DND-41 (cell line): ENCODE measurements around the gene CDH5.

Experiments
- ATAC-seq: fragments of 200-7000 bp; cut with Tn5 transposase; 3 replicates; pipeline ENCODE4 v1.9.1; 2021; ENCODE audit warnings: low read depth; ENCODE audit not compliant: insufficient read depth
- DNase-seq: peaks from one replicate; pipeline ENCODE4 v3.0.0-alpha.2; 2020
- H2AFZ ChIP-seq: 2 replicates; pipeline ENCODE4 v1.6.0; 2012; ENCODE audit warnings: low read depth, low read length
- H3K27ac ChIP-seq: 2 replicates; pipeline ENCODE4 v1.5.1; 2012; ENCODE audit warnings: low read length, inconsistent platforms
- H3K27me3 ChIP-seq: fragments of 200-600 bp; sonication (generic); 2 replicates; pipeline ENCODE4 v1.6.0; 2012; ENCODE audit warnings: low read length, mild to moderate bottlenecking, inconsistent platforms; ENCODE audit not compliant: insufficient read depth, poor library complexity
- H3K36me3 ChIP-seq: 2 replicates; pipeline ENCODE4 v1.5.1; 2012; ENCODE audit warnings: low read length, inconsistent platforms; ENCODE audit not compliant: insufficient read depth
- H3K4me1 ChIP-seq: 2 replicates; pipeline ENCODE4 v1.5.1; 2012; ENCODE audit warnings: mild to moderate bottlenecking, low read length; ENCODE audit not compliant: insufficient read depth
- H3K4me2 ChIP-seq: 2 replicates; pipeline ENCODE4 v1.6.0; 2012; ENCODE audit warnings: mild to moderate bottlenecking, moderate library complexity, low read length, inconsistent platforms; ENCODE audit not compliant: insufficient read depth
- H3K4me3 ChIP-seq, 2 experiments: fragments of 200-600 bp in 1 of 2; shearing (Covaris generic) in 1 of 2; 2 replicates each; pipeline ENCODE4 v1.5.1; 2012 to 2016; ENCODE audit warnings: inconsistent platforms in 2 of 2, low read length in 2 of 2, mild to moderate bottlenecking in 2 of 2, low read depth in 1 of 2, moderate library complexity in 1 of 2
- H3K79me2 ChIP-seq: 2 replicates; pipeline ENCODE4 v1.6.0; 2012; ENCODE audit warnings: low read length, inconsistent platforms; ENCODE audit not compliant: insufficient read depth
- H3K9ac ChIP-seq: 2 replicates; pipeline ENCODE4 v1.6.0; 2012; ENCODE audit warnings: low read depth, mild to moderate bottlenecking, inconsistent platforms, low read length, moderate library complexity
- H3K9me3 ChIP-seq: 2 replicates; pipeline ENCODE4 v1.5.1; 2012; ENCODE audit warnings: low read length, moderate library complexity, mild to moderate bottlenecking, inconsistent platforms; ENCODE audit not compliant: insufficient read depth, severe bottlenecking
- H4K20me1 ChIP-seq: 2 replicates; pipeline ENCODE4 v1.6.0; 2012; ENCODE audit warnings: low read length; ENCODE audit not compliant: insufficient read depth
- EZH2 ChIP-seq: IDR thresholded peaks from 3 replicates; pipeline ENCODE4 v1.6.1; 2012; ENCODE audit warnings: borderline replicate concordance, low read depth, mild to moderate bottlenecking, moderate library complexity, low read length, inconsistent platforms; ENCODE audit not compliant: severe bottlenecking
- TF ChIP-seq, protein P1 (sequence below): IDR thresholded peaks from 2 replicates; pipeline ENCODE4 v1.5.1; 2012; ENCODE audit warnings: borderline replicate concordance, low read length, moderate library complexity, mild to moderate bottlenecking; ENCODE audit not compliant: poor library complexity, severe bottlenecking; ENCODE audit errors: extremely low read depth

Gene CDH5

DNA sequence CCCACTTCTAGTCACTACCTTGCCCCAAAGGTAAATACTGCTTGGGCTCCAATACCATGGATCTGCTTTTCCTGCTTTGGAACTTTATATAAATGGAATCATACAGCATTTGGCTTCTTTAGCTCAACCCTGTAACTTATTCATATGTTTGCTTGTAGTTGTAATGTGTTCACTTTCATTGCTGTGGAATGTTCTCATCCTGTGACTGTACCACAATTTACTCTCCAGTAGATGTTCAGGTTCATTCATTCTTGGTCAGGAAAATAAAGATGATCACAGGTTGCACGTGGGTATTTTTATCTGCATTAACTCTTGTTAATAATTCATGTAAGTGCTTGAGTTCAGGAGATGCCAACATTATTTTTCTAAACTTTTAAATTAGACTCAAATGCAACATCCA, 53.9 kb downstream of the CDH5 start:
- no peak overlapping the region for H3K4me2 ChIP-seq
- no peaks in the 10 kb centered on the region for H3K36me3 ChIP-seq
- no peaks in the 10 kb centered on the region for H4K20me1 ChIP-seq
- H3K27me3 ChIP-seq = no peaks in the 10 kb centered on the region
- no peak overlapping the region for H3K4me3 ChIP-seq
- no peak for TF ChIP-seq EZH2
- TF ChIP-seq, protein P1, sequence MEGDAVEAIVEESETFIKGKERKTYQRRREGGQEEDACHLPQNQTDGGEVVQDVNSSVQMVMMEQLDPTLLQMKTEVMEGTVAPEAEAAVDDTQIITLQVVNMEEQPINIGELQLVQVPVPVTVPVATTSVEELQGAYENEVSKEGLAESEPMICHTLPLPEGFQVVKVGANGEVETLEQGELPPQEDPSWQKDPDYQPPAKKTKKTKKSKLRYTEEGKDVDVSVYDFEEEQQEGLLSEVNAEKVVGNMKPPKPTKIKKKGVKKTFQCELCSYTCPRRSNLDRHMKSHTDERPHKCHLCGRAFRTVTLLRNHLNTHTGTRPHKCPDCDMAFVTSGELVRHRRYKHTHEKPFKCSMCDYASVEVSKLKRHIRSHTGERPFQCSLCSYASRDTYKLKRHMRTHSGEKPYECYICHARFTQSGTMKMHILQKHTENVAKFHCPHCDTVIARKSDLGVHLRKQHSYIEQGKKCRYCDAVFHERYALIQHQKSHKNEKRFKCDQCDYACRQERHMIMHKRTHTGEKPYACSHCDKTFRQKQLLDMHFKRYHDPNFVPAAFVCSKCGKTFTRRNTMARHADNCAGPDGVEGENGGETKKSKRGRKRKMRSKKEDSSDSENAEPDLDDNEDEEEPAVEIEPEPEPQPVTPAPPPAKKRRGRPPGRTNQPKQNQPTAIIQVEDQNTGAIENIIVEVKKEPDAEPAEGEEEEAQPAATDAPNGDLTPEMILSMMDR = no peak
- DNase-seq (no peak), ATAC-seq (no peak)
- no peak overlapping the region for H2AFZ ChIP-seq
- H3K9me3 ChIP-seq = no peaks in the 10 kb centered on the region
- no peak overlapping the region for H3K9ac ChIP-seq
- no peaks in the 10 kb centered on the region for H3K4me1 ChIP-seq
- H3K79me2 ChIP-seq = no peaks in the 10 kb centered on the region
- no peak overlapping the region for H3K27ac ChIP-seq

DNA sequence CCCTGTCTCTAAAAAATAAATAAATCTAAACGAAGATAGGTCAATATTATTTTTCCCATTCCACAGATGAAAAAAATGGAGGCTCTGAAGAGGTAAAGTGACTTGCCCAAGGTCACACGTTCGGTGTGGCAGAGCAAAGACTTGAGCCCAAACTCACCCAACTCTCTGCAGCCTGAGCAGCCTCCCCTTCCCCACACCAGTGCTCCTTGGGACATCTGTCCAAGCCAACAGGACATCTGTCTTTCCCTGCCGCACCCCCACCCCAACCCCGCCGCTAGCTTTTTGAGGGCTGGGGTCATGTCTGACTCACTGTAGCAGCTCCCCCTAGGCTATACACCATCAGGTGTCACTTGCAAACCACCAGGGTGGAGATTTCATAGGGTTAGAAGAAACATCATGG, 55.4 kb downstream of the CDH5 start:
- TF ChIP-seq, protein P1 = no peak
- TF ChIP-seq EZH2 = no peak

DNA sequence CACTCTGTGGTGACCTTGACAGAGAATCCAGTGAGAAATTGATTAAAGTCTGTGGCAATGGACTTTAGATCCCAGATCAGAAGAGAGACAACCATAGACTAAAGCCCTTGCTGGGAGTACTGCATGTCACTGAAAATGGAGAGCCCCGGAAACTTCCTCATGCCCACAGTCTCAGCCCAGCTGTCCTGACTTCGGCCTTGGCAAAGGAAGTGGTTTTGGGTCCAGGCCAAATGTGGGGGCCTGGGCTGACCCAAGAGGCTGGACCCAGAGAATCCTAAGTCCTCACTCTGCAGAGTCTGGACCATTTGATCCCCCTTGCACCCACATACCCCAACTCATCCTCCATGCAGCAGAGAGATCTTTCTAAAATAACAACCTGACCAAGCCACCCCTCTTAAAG, 55.9 kb downstream of the CDH5 start:
- TF ChIP-seq, protein P1 = no peak
- no peak for TF ChIP-seq EZH2
- ATAC-seq = no peak
- H3K27me3 ChIP-seq = no peaks in the 10 kb centered on the region

More for the DNA sequence above, 55.4 kb downstream of the CDH5 start:
- H3K4me3 ChIP-seq = no peak overlapping the region
- H3K4me2 ChIP-seq = no peak overlapping the region
- H3K36me3 ChIP-seq = no peaks in the 10 kb centered on the region
- no peak overlapping the region for H3K27ac ChIP-seq
- no peak for DNase-seq
- H3K79me2 ChIP-seq = no peaks in the 10 kb centered on the region
- no peaks in the 10 kb centered on the region for H3K4me1 ChIP-seq
- H2AFZ ChIP-seq = no peak overlapping the region
- no peak overlapping the region for H3K9ac ChIP-seq
- no peaks in the 10 kb centered on the region for H3K9me3 ChIP-seq
- no peaks in the 10 kb centered on the region for H3K27me3 ChIP-seq
- no peak for ATAC-seq
- H4K20me1 ChIP-seq = no peaks in the 10 kb centered on the region

DNA sequence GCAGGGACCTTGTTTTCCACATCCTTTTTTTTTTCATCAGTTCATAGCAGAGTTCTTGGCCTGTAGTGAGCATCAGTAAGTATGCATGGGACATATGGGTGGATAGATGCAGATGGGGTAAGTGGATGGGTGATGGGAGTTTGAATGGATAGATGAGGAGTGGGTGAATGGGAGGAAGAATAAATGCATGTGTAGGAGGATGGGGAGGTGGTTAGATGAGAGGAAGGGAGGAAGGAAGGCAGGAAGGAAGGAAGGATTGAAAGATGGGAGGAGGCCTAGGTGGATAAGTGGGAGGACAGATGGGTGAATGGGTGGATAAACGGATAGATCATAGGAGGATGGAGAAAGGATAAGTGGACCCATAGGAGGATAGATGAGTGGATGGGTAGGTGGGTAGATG, 56.7 kb downstream of the CDH5 start:
- Histone ChIP-seq H3K4me3 (no peak overlapping the region), H2AFZ (no peak overlapping the region), H4K20me1 (no peaks in the 10 kb centered on the region), H3K27ac (no peak overlapping the region), H3K79me2 (no peaks in the 10 kb centered on the region), H3K27me3 (no peaks in the 10 kb centered on the region), H3K9me3 (no peaks in the 10 kb centered on the region), H3K4me2 (no peak overlapping the region), H3K36me3 (no peaks in the 10 kb centered on the region), H3K9ac (no peak overlapping the region), H3K4me1 (no peaks in the 10 kb centered on the region)
- TF ChIP-seq, protein P1 = no peak
- TF ChIP-seq EZH2 = no peak
- ATAC-seq = no peak
- no peak for DNase-seq

More for the DNA sequence above, 55.9 kb downstream of the CDH5 start:
- Histone ChIP-seq H2AFZ (no peak overlapping the region), H3K4me1 (no peaks in the 10 kb centered on the region), H3K4me3 (no peak overlapping the region), H3K27ac (no peak overlapping the region), H4K20me1 (no peaks in the 10 kb centered on the region), H3K9me3 (no peaks in the 10 kb centered on the region), H3K9ac (no peak overlapping the region), H3K4me2 (no peak overlapping the region), H3K79me2 (no peaks in the 10 kb centered on the region), H3K36me3 (no peaks in the 10 kb centered on the region)
- no peak for DNase-seq
